ENCODE measurements around the gene VSTM1.
A peak's percentile ranks its signal among the peaks of the same experiment; 100 is the strongest.
"Not testable (repeated sequence)": the region's sequence is repeated elsewhere in the genome, so short reads cannot be mapped to it uniquely, and the experiment has no call there.

The VSTM1 gene

GRCh38 chr19:54096617-54097106, 33.0 kb upstream of the VSTM1 start:
- Histone ChIP-seq H3K9me3 (ENCODE audit: control insufficient read depth, low read length) (no peaks in the 10 kb centered on the region), H3K4me3 (ENCODE audit: low read length) (no peak overlapping the region), H3K9ac (ENCODE audit: low read length) (peak overlapping the region; percentile 8), H3K36me3 (ENCODE audit: control insufficient read depth, insufficient read depth, low read length) (no peaks in the 10 kb centered on the region), H3K4me1 (ENCODE audit: control insufficient read depth, insufficient read depth, low read length) (peaks cover 12% of the 10 kb centered on the region), H3K27me3 (ENCODE audit: control insufficient read depth, insufficient read depth, low read length) (peaks cover 25% of the 10 kb centered on the region)

- Histone ChIP-seq H3K27me3 (ENCODE audit: control insufficient read depth, insufficient read depth, low read length) (peaks cover 25% of the 10 kb centered on the region), H3K4me1 (ENCODE audit: control insufficient read depth, insufficient read depth, low read length) (peaks cover 12% of the 10 kb centered on the region), H3K9ac (ENCODE audit: low read length) (peak overlapping the region; percentile 8)
- not testable (repeated sequence) for H3K9me3 ChIP-seq (ENCODE audit: control insufficient read depth, low read length); H3K36me3 ChIP-seq (ENCODE audit: control insufficient read depth, insufficient read depth, low read length); H3K4me3 ChIP-seq (ENCODE audit: low read length)
These were observed 32.3 kb upstream of the VSTM1 start for GRCh38 chr19:54095859-54096616.

GRCh38 chr19:54095136-54095858, 31.6 kb upstream of the VSTM1 start:
- H3K9me3 ChIP-seq (ENCODE audit: control insufficient read depth, low read length), result no peaks in the 10 kb centered on the region
- H3K36me3 ChIP-seq (ENCODE audit: control insufficient read depth, insufficient read depth, low read length), result no peaks in the 10 kb centered on the region
- no peak overlapping the region for H3K9ac ChIP-seq (ENCODE audit: low read length)
- H3K27me3 ChIP-seq (ENCODE audit: control insufficient read depth, insufficient read depth, low read length), result peaks cover 25% of the 10 kb centered on the region
- H3K4me1 ChIP-seq (ENCODE audit: control insufficient read depth, insufficient read depth, low read length), result peaks cover 12% of the 10 kb centered on the region
- H3K4me3 ChIP-seq (ENCODE audit: low read length), result no peak overlapping the region

- Histone ChIP-seq H3K27me3 (ENCODE audit: control insufficient read depth, insufficient read depth, low read length) (peaks cover 25% of the 10 kb centered on the region), H3K9ac (ENCODE audit: low read length) (no peak overlapping the region), H3K4me3 (ENCODE audit: low read length) (no peak overlapping the region), H3K4me1 (ENCODE audit: control insufficient read depth, insufficient read depth, low read length) (peaks cover 12% of the 10 kb centered on the region), H3K36me3 (ENCODE audit: control insufficient read depth, insufficient read depth, low read length) (no peaks in the 10 kb centered on the region), H3K9me3 (ENCODE audit: control insufficient read depth, low read length) (no peaks in the 10 kb centered on the region)
These were observed 30.8 kb upstream of the VSTM1 start for GRCh38 chr19:54094426-54095000.

GRCh38 chr19:54084410-54084809, 20.7 kb upstream of the VSTM1 start:
- Histone ChIP-seq H3K9me3 (ENCODE audit: control insufficient read depth, low read length) (no peaks in the 10 kb centered on the region), H3K4me3 (ENCODE audit: low read length) (no peak overlapping the region), H3K27me3 (ENCODE audit: control insufficient read depth, insufficient read depth, low read length) (no peaks in the 10 kb centered on the region), H3K36me3 (ENCODE audit: control insufficient read depth, insufficient read depth, low read length) (no peaks in the 10 kb centered on the region), H3K4me1 (ENCODE audit: control insufficient read depth, insufficient read depth, low read length) (no peaks in the 10 kb centered on the region), H3K9ac (ENCODE audit: low read length) (no peak overlapping the region)

- Histone ChIP-seq H3K27me3 (ENCODE audit: control insufficient read depth, insufficient read depth, low read length) (no peaks in the 10 kb centered on the region), H3K9me3 (ENCODE audit: control insufficient read depth, low read length) (no peaks in the 10 kb centered on the region), H3K4me3 (ENCODE audit: low read length) (no peak within 1 kb of the TSS), H3K4me1 (ENCODE audit: control insufficient read depth, insufficient read depth, low read length) (no peaks in the 10 kb centered on the region), H3K9ac (ENCODE audit: low read length) (no peak within 1 kb of the TSS), H3K36me3 (ENCODE audit: control insufficient read depth, insufficient read depth, low read length) (no peaks in the 10 kb centered on the region)
These were observed 17.3 kb upstream of the VSTM1 start, which contains the start of gene TARM1 for GRCh38 chr19:54081032-54081431. TSS of gene TARM1 (minus strand) at chr19:54081365. CDS start at chr19:54081340, 25 bp downstream.

GRCh38 chr19:54077334-54077733, 13.6 kb upstream of the VSTM1 start:
- Histone ChIP-seq H3K4me1 (ENCODE audit: control insufficient read depth, insufficient read depth, low read length) (no peaks in the 10 kb centered on the region), H3K36me3 (ENCODE audit: control insufficient read depth, insufficient read depth, low read length) (no peaks in the 10 kb centered on the region), H3K4me3 (ENCODE audit: low read length) (no peak overlapping the region), H3K27me3 (ENCODE audit: control insufficient read depth, insufficient read depth, low read length) (no peaks in the 10 kb centered on the region), H3K9me3 (ENCODE audit: control insufficient read depth, low read length) (no peaks in the 10 kb centered on the region), H3K9ac (ENCODE audit: low read length) (no peak overlapping the region)

- no peaks in the 10 kb centered on the region for H3K9me3 ChIP-seq (ENCODE audit: control insufficient read depth, low read length)
- no peaks in the 10 kb centered on the region for H3K4me1 ChIP-seq (ENCODE audit: control insufficient read depth, insufficient read depth, low read length)
- H3K4me3 ChIP-seq (ENCODE audit: low read length), result no peak overlapping the region
- no peaks in the 10 kb centered on the region for H3K27me3 ChIP-seq (ENCODE audit: control insufficient read depth, insufficient read depth, low read length)
- no peak overlapping the region for H3K9ac ChIP-seq (ENCODE audit: low read length)
- H3K36me3 ChIP-seq (ENCODE audit: control insufficient read depth, insufficient read depth, low read length), result no peaks in the 10 kb centered on the region
These were observed 11.2 kb upstream of the VSTM1 start for GRCh38 chr19:54074851-54075250.

GRCh38 chr19:54073829-54074228, 10.1 kb upstream of the VSTM1 start:
- Histone ChIP-seq H3K36me3 (ENCODE audit: control insufficient read depth, insufficient read depth, low read length) (no peaks in the 10 kb centered on the region), H3K4me1 (ENCODE audit: control insufficient read depth, insufficient read depth, low read length) (no peaks in the 10 kb centered on the region), H3K4me3 (ENCODE audit: low read length) (no peak overlapping the region), H3K9ac (ENCODE audit: low read length) (no peak overlapping the region), H3K27me3 (ENCODE audit: control insufficient read depth, insufficient read depth, low read length) (no peaks in the 10 kb centered on the region), H3K9me3 (ENCODE audit: control insufficient read depth, low read length) (no peaks in the 10 kb centered on the region)

- Histone ChIP-seq H3K4me3 (ENCODE audit: low read length) (no peak overlapping the region), H3K4me1 (ENCODE audit: control insufficient read depth, insufficient read depth, low read length) (no peaks in the 10 kb centered on the region)
These were observed 5.8 kb upstream of the VSTM1 start for GRCh38 chr19:54069470-54069869.

GRCh38 chr19:54062643-54063042, 1.1 kb downstream of the VSTM1 start:
- Histone ChIP-seq H3K36me3 (ENCODE audit: control insufficient read depth, insufficient read depth, low read length) (no peaks in the 10 kb centered on the region), H3K9ac (ENCODE audit: low read length) (no peak overlapping the region), H3K27me3 (ENCODE audit: control insufficient read depth, insufficient read depth, low read length) (no peaks in the 10 kb centered on the region), H3K4me3 (ENCODE audit: low read length) (no peak overlapping the region), H3K4me1 (ENCODE audit: control insufficient read depth, insufficient read depth, low read length) (no peaks in the 10 kb centered on the region), H3K9me3 (ENCODE audit: control insufficient read depth, low read length) (no peaks in the 10 kb centered on the region)

More at GRCh38 chr19:54069470-54069869, 5.8 kb upstream of the VSTM1 start:
- H3K9ac ChIP-seq (ENCODE audit: low read length), result no peak overlapping the region
- H3K27me3 ChIP-seq (ENCODE audit: control insufficient read depth, insufficient read depth, low read length), result no peaks in the 10 kb centered on the region
- H3K36me3 ChIP-seq (ENCODE audit: control insufficient read depth, insufficient read depth, low read length), result no peaks in the 10 kb centered on the region
- H3K9me3 ChIP-seq (ENCODE audit: control insufficient read depth, low read length), result no peaks in the 10 kb centered on the region

- H3K27me3 ChIP-seq (ENCODE audit: control insufficient read depth, insufficient read depth, low read length), result peaks cover 4% of the 10 kb centered on the region
- no peaks in the 10 kb centered on the region for H3K4me1 ChIP-seq (ENCODE audit: control insufficient read depth, insufficient read depth, low read length)
- H3K9me3 ChIP-seq (ENCODE audit: control insufficient read depth, low read length), result no peaks in the 10 kb centered on the region
- no peak overlapping the region for H3K9ac ChIP-seq (ENCODE audit: low read length)
- H3K36me3 ChIP-seq (ENCODE audit: control insufficient read depth, insufficient read depth, low read length), result no peaks in the 10 kb centered on the region
- no peak overlapping the region for H3K4me3 ChIP-seq (ENCODE audit: low read length)
These were observed 16.1 kb downstream of the VSTM1 start for GRCh38 chr19:54047616-54048015.
